Loucy (cell line): Measurements from ENCODE around the gene TBCEL.

Experiments used
- H2AFZ ChIP-seq: fragments of 200-600 bp; sonication (generic); 2 replicates; pipeline ENCODE4 v1.6.0; 2016; ENCODE audit warnings: antibody characterized with exemption, mild to moderate bottlenecking, low read length, moderate library complexity
- H3F3A ChIP-seq: fragments of 200-600 bp; 2 replicates; pipeline ENCODE4 v1.6.0; 2016; ENCODE audit warnings: antibody characterized with exemption, low read depth, mild to moderate bottlenecking
- H3K27me3 ChIP-seq: fragments of 200-600 bp; sonication (generic); 2 replicates; pipeline ENCODE4 v1.6.1; 2014; ENCODE audit warnings: low read length, mild to moderate bottlenecking; ENCODE audit not compliant: insufficient read depth, poor library complexity, severe bottlenecking
- H3K36me3 ChIP-seq: fragments of 200-600 bp; sonication (generic); 2 replicates; pipeline ENCODE4 v1.6.1; 2016; ENCODE audit warnings: low read length; ENCODE audit not compliant: insufficient read depth
- H3K4me1 ChIP-seq: fragments of 200-600 bp; sonication (generic); 2 replicates; pipeline ENCODE4 v1.5.1; 2014; ENCODE audit warnings: low read length, mild to moderate bottlenecking; ENCODE audit not compliant: insufficient read depth, poor library complexity, severe bottlenecking
- H3K4me2 ChIP-seq: fragments of 200-600 bp; sonication (generic); 2 replicates; pipeline ENCODE4 v1.6.0; 2014; ENCODE audit warnings: antibody characterized with exemption, low read length, low read depth, mild to moderate bottlenecking; ENCODE audit not compliant: poor library complexity, severe bottlenecking
- H3K4me3 ChIP-seq: fragments of 200-600 bp; sonication (generic); 2 replicates; pipeline ENCODE4 v1.5.1; 2014; ENCODE audit warnings: low read length, mild to moderate bottlenecking, mixed read lengths; ENCODE audit not compliant: poor library complexity, severe bottlenecking
- H3K79me2 ChIP-seq: fragments of 200-600 bp; sonication (generic); 2 replicates; pipeline ENCODE4 v1.6.1; 2014; ENCODE audit warnings: low read length; ENCODE audit not compliant: insufficient read depth
- H3K9ac ChIP-seq: fragments of 200-600 bp; sonication (generic); 2 replicates; pipeline ENCODE4 v1.6.0; 2014; ENCODE audit warnings: mild to moderate bottlenecking, low read depth, low read length, moderate library complexity; ENCODE audit not compliant: poor library complexity, severe bottlenecking
- H3K9me2 ChIP-seq: fragments of 200-600 bp; sonication (generic); replicated peaks from 2 replicates; pipeline ENCODE4 v1.6.1; 2016; ENCODE audit warnings: low read depth, low read length, mixed read lengths
- H3K9me3 ChIP-seq: fragments of 200-600 bp; sonication (generic); 2 replicates; pipeline ENCODE4 v1.6.1; 2014; ENCODE audit warnings: mild to moderate bottlenecking, antibody characterized with exemption, low read length, low read depth; ENCODE audit not compliant: insufficient read depth
- H4K20me1 ChIP-seq: fragments of 200-600 bp; sonication (generic); 2 replicates; pipeline ENCODE4 v1.6.0; 2014; ENCODE audit warnings: antibody characterized with exemption, low read length, mild to moderate bottlenecking; ENCODE audit not compliant: insufficient read depth, poor library complexity, severe bottlenecking
- EZH2phosphoT487 ChIP-seq: fragments of 200-600 bp; IDR thresholded peaks from 2 replicates; pipeline ENCODE4 v1.6.1; 2018; ENCODE audit warnings: antibody characterized with exemption, mild to moderate bottlenecking, moderate library complexity, borderline replicate concordance
- TF ChIP-seq, protein P1 (sequence below): fragments of 200-600 bp; sonication (generic); conservative IDR thresholded peaks from 2 replicates; pipeline ENCODE4 v1.5.1; 2014; ENCODE audit warnings: mild to moderate bottlenecking, antibody characterized with exemption, low read length

TBCEL gene

DNA sequence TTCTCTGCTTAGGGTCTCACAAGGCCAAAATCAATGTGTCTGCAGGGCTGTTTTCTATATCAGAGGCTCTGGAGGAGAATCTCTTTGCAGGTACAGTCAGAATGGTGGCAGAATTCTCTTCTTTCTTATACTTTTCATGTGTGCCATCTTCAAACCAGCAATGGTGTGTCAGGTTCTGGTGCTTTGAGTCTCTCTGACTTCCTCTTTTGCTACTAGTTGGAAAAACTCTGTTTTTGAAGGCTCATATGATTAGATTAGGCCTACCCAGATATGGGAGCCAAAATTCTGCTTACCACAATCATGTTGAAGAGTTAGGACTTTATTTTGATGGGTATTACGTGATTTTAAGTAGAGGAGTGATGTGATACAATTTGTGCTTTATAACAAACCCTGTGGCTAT is 58.3 kb downstream of the TBCEL start:
- Histone ChIP-seq H2AFZ (no peak overlapping the region), H3K4me1 (no peaks in the 10 kb centered on the region), H3K9me2 (no peaks in the 10 kb centered on the region), H3K4me3 (no peak overlapping the region), H3F3A (no peaks in the 10 kb centered on the region), H4K20me1 (peaks cover 6% of the 10 kb centered on the region), H3K9me3 (no peaks in the 10 kb centered on the region), H3K4me2 (no peak overlapping the region), H3K27me3 (no peaks in the 10 kb centered on the region), H3K9ac (no peak overlapping the region), H3K36me3 (peaks cover 10% of the 10 kb centered on the region; the same call in 1 of the 2 replicates), H3K79me2 (no peaks in the 10 kb centered on the region)
- no peak for TF ChIP-seq EZH2phosphoT487
- TF ChIP-seq, protein P1, sequence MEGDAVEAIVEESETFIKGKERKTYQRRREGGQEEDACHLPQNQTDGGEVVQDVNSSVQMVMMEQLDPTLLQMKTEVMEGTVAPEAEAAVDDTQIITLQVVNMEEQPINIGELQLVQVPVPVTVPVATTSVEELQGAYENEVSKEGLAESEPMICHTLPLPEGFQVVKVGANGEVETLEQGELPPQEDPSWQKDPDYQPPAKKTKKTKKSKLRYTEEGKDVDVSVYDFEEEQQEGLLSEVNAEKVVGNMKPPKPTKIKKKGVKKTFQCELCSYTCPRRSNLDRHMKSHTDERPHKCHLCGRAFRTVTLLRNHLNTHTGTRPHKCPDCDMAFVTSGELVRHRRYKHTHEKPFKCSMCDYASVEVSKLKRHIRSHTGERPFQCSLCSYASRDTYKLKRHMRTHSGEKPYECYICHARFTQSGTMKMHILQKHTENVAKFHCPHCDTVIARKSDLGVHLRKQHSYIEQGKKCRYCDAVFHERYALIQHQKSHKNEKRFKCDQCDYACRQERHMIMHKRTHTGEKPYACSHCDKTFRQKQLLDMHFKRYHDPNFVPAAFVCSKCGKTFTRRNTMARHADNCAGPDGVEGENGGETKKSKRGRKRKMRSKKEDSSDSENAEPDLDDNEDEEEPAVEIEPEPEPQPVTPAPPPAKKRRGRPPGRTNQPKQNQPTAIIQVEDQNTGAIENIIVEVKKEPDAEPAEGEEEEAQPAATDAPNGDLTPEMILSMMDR: no peak

DNA sequence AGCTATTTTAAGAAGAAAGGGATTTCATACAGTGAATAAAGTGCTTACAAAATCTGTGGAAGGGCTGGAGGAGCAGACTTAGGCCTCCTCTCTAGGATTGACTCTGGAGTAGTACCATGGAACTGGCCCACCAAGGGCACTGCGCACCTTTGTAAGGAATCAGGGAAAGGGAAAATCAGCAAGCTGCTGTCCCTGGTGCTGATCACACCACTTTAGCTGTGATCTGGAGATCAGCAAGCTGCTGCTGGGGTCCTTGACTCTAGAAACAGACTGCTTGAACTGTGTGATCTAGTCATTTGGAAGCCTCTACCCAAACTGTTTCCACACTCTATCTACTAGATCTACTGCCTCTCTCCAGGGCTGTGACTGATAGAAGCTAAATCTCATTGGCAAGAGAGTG is 58.8 kb downstream of the TBCEL start:
- H3K4me1 ChIP-seq: no peaks in the 10 kb centered on the region
- no peaks in the 10 kb centered on the region for H3K79me2 ChIP-seq
- H3K9me3 ChIP-seq: no peaks in the 10 kb centered on the region
- H3K27me3 ChIP-seq: no peaks in the 10 kb centered on the region
- no peak overlapping the region for H3K4me2 ChIP-seq
- H4K20me1 ChIP-seq: peaks cover 6% of the 10 kb centered on the region
- TF ChIP-seq EZH2phosphoT487: no peak
- TF ChIP-seq, protein P1: no peak
- H3F3A ChIP-seq: no peaks in the 10 kb centered on the region
- no peak overlapping the region for H2AFZ ChIP-seq
- no peaks in the 10 kb centered on the region for H3K9me2 ChIP-seq
- no peak overlapping the region for H3K9ac ChIP-seq
- no peak overlapping the region for H3K4me3 ChIP-seq
- peaks cover 15% of the 10 kb centered on the region; the same call in 1 of the 2 replicates for H3K36me3 ChIP-seq

DNA sequence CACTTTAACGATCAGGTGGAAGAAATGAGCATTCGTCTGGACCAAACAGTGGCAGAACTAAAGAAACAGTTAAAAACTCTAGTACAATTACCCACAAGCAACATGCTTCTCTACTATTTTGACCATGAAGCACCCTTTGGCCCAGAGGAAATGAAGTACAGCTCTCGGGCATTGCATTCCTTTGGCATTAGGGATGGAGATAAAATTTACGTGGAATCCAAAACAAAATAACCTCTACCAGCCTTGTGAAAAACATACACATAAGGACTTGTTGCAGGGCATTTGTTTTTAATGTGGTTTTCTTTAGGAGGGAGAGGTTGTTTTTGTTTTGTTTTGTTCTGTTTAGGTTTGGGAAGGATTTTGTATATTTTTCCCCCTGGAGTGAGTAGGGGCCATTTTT is 63.0 kb downstream of the TBCEL start:
- Histone ChIP-seq H3K79me2 (no peaks in the 10 kb centered on the region), H3K4me3 (no peak overlapping the region), H3F3A (no peaks in the 10 kb centered on the region), H3K9me3 (no peaks in the 10 kb centered on the region), H3K4me1 (no peaks in the 10 kb centered on the region), H3K9ac (no peak overlapping the region), H4K20me1 (peaks cover 6% of the 10 kb centered on the region), H3K9me2 (no peaks in the 10 kb centered on the region), H2AFZ (no peak overlapping the region), H3K36me3 (peaks cover 21% of the 10 kb centered on the region; the same call in 1 of the 2 replicates), H3K27me3 (no peaks in the 10 kb centered on the region), H3K4me2 (no peak overlapping the region)
- TF ChIP-seq, protein P1: no peak
- no peak for TF ChIP-seq EZH2phosphoT487
